GM12874 (cell line): ENCODE measurements around the gene KLF16.

Experiments
- CTCF ChIP-seq: IDR thresholded peaks from 2 replicates; pipeline ENCODE4 v1.5.1; 2011; ENCODE audit warnings: low read depth, mild to moderate bottlenecking, control low read depth, low read length, moderate library complexity; ENCODE audit not compliant: insufficient read depth

KLF16 gene

GRCh38 chr19:1843646-1844394 is 19.6 kb downstream of the KLF16 start:
- no peak for TF ChIP-seq CTCF

- TF ChIP-seq CTCF = no peak
These were observed 20.3 kb downstream of the KLF16 start for GRCh38 chr19:1843116-1843515.

GRCh38 chr19:1841209-1841924 is 22.0 kb downstream of the KLF16 start:
- no peak for TF ChIP-seq CTCF

- no peak for TF ChIP-seq CTCF
These were observed 22.8 kb downstream of the KLF16 start for GRCh38 chr19:1840541-1841115.

- no peak for TF ChIP-seq CTCF
These were observed 23.5 kb downstream of the KLF16 start for GRCh38 chr19:1839658-1840540.

- TF ChIP-seq CTCF = peak; percentile 95
These were observed 25.7 kb downstream of the KLF16 start for GRCh38 chr19:1837625-1838105.
